SK-N-SH treated with all-trans-retinoic acid at 6 μM for 48 hours (cell line): ENCODE results near the gene NEGR1.

ENCODE experiments used
- ATAC-seq: fragments of 200-7000 bp; cut with Tn5 transposase; 3 replicates; pipeline ENCODE4 v1.9.1; 2020; ENCODE audit warnings: mild to moderate bottlenecking, moderate library complexity
- ARNTL ChIP-seq: fragments of 450-650 bp; formaldehyde crosslinking; IDR thresholded peaks from 2 replicates; pipeline ENCODE4 v1.5.0; 2020; ENCODE audit warnings: low read depth, mild to moderate bottlenecking, moderate library complexity, borderline replicate concordance
- BACH2 ChIP-seq: fragments of 250-450 bp; sonication (Bioruptor Pico); IDR thresholded peaks from 2 replicates; pipeline ENCODE4 v1.9.0; 2021; ENCODE audit warnings: mild to moderate bottlenecking, borderline replicate concordance
- CSDC2 ChIP-seq: fragments of 250-450 bp; sonication (Bioruptor Pico); IDR thresholded peaks from 2 replicates; pipeline ENCODE4 v1.5.0; 2020; ENCODE audit warnings: mild to moderate bottlenecking, moderate library complexity
- CSRNP3 ChIP-seq: fragments of 250-450 bp; sonication (Bioruptor Pico); IDR thresholded peaks from 2 replicates; pipeline ENCODE4 v1.5.1; 2021; ENCODE audit warnings: mild to moderate bottlenecking, moderate library complexity
- ESRRG ChIP-seq: fragments of 250-450 bp; sonication (Bioruptor Pico); IDR thresholded peaks from 2 replicates; pipeline ENCODE4 v1.6.1; 2021; ENCODE audit warnings: mild to moderate bottlenecking
- ISL1 ChIP-seq: fragments of 250-450 bp; sonication (Bioruptor Pico); IDR thresholded peaks from 2 replicates; pipeline ENCODE4 v2.1.2; 2022; ENCODE audit warnings: mild to moderate bottlenecking, moderate library complexity
- OSR1 ChIP-seq: fragments of 250-450 bp; sonication (Bioruptor Pico); IDR thresholded peaks from 2 replicates; pipeline ENCODE4 v1.8.0; 2022; ENCODE audit warnings: moderate library complexity, mild to moderate bottlenecking, inconsistent platforms
- PATZ1 ChIP-seq: fragments of 250-450 bp; sonication (Bioruptor Pico); IDR thresholded peaks from 2 replicates; pipeline ENCODE4 v1.8.0; 2020; ENCODE audit warnings: mild to moderate bottlenecking, moderate library complexity, borderline replicate concordance
- POU6F1 ChIP-seq: fragments of 250-450 bp; sonication (Bioruptor Pico); IDR thresholded peaks from 2 replicates; pipeline ENCODE4 v1.8.0; 2021; ENCODE audit warnings: low read depth, mild to moderate bottlenecking, moderate library complexity, borderline replicate concordance
- PPARA ChIP-seq: fragments of 250-450 bp; sonication (Bioruptor Pico); IDR thresholded peaks from 2 replicates; pipeline ENCODE4 v1.5.0; 2020; ENCODE audit warnings: mild to moderate bottlenecking, borderline replicate concordance
- RARB ChIP-seq: fragments of 250-450 bp; sonication (Bioruptor Pico); IDR thresholded peaks from 2 replicates; pipeline ENCODE4 v1.8.0; 2021; ENCODE audit warnings: mild to moderate bottlenecking, moderate library complexity
- SNAI2 ChIP-seq: fragments of 250-450 bp; sonication (Bioruptor Pico); IDR thresholded peaks from 2 replicates; pipeline ENCODE4 v1.5.0; 2020; ENCODE audit warnings: mild to moderate bottlenecking, moderate library complexity
- TCF4 ChIP-seq: fragments of 250-450 bp; sonication (Bioruptor Pico); IDR thresholded peaks from 2 replicates; pipeline ENCODE4 v1.8.0; 2021; ENCODE audit warnings: mild to moderate bottlenecking, moderate library complexity, borderline replicate concordance
- TSHZ2 ChIP-seq: fragments of 250-450 bp; sonication (Bioruptor Pico); IDR thresholded peaks from 2 replicates; pipeline ENCODE4 v1.5.0; 2020; ENCODE audit warnings: mild to moderate bottlenecking, moderate library complexity
- ZC3H10 ChIP-seq: fragments of 250-450 bp; sonication (Bioruptor Pico); IDR thresholded peaks from 2 replicates; pipeline ENCODE4 v1.5.1; 2021; ENCODE audit warnings: mild to moderate bottlenecking, moderate library complexity
- ZFP3 ChIP-seq: fragments of 250-450 bp; sonication (Bioruptor Pico); IDR thresholded peaks from 2 replicates; pipeline ENCODE4 v1.5.0; 2020; ENCODE audit warnings: mild to moderate bottlenecking, moderate library complexity
- ZFP30 ChIP-seq: fragments of 450-650 bp; formaldehyde crosslinking; IDR thresholded peaks from 2 replicates; pipeline ENCODE4 v1.5.0; 2022; ENCODE audit warnings: mild to moderate bottlenecking, moderate library complexity
- ZNF565 ChIP-seq: fragments of 450-650 bp; formaldehyde crosslinking; conservative IDR thresholded peaks from 2 replicates; pipeline ENCODE4 v1.5.0; 2020; ENCODE audit warnings: low read depth, mild to moderate bottlenecking, moderate library complexity
- ZNF70 ChIP-seq: fragments of 450-650 bp; formaldehyde crosslinking; IDR thresholded peaks from 2 replicates; pipeline ENCODE4 v1.5.0; 2020; ENCODE audit warnings: mild to moderate bottlenecking, moderate library complexity
- ZNF8 ChIP-seq: fragments of 450-650 bp; formaldehyde crosslinking; IDR thresholded peaks from 2 replicates; pipeline ENCODE4 v1.5.0; 2020; ENCODE audit warnings: mild to moderate bottlenecking, moderate library complexity

NEGR1 gene

GRCh38 chr1:71817028-71817427, 465.3 kb downstream of the NEGR1 start (continued):
- TF ChIP-seq ZNF70 (CRISPR knock-in tag), result no peak
- TF ChIP-seq ZFP30, result no peak
- no peak for TF ChIP-seq ISL1 (CRISPR knock-in tag)
- no peak for TF ChIP-seq ZFP3
- no peak for TF ChIP-seq POU6F1
- no peak for TF ChIP-seq ZNF565 (CRISPR knock-in tag)
- no peak for TF ChIP-seq ESRRG (CRISPR knock-in tag)

- ATAC-seq, result no peak
- no peak for TF ChIP-seq ZNF565 (CRISPR knock-in tag)
- no peak for TF ChIP-seq PPARA (CRISPR knock-in tag)
- TF ChIP-seq POU6F1, result no peak
- no peak for TF ChIP-seq TCF4 (CRISPR knock-in tag)
- no peak for TF ChIP-seq SNAI2 (CRISPR knock-in tag)
- TF ChIP-seq CSRNP3 (CRISPR knock-in tag), result no peak
- no peak for TF ChIP-seq BACH2 (CRISPR knock-in tag)
- no peak for TF ChIP-seq TSHZ2 (CRISPR knock-in tag)
Measured at GRCh38 chr1:71809085-71809484, 473.3 kb downstream of the NEGR1 start.

GRCh38 chr1:71804140-71804539, 478.2 kb downstream of the NEGR1 start:
- no peak for ATAC-seq
- 0 out of 2 replicates have a peak, but pooled peaks have one; percentile 22 for TF ChIP-seq TCF4 (CRISPR knock-in tag)
- no peak for TF ChIP-seq POU6F1

- ATAC-seq, result no peak
- TF ChIP-seq ISL1 (CRISPR knock-in tag) (no peak), PATZ1 (no peak), ZFP3 (no peak), ZNF8 (no peak), PPARA (CRISPR knock-in tag) (no peak), CSDC2 (CRISPR knock-in tag) (no peak), TSHZ2 (CRISPR knock-in tag) (no peak), ZC3H10 (CRISPR knock-in tag) (no peak), ARNTL (CRISPR knock-in tag) (no peak), RARB (CRISPR knock-in tag) (no peak), TCF4 (CRISPR knock-in tag) (no peak), OSR1 (CRISPR knock-in tag) (no peak), ZNF565 (CRISPR knock-in tag) (no peak), POU6F1 (no peak), BACH2 (CRISPR knock-in tag) (no peak)
Measured at GRCh38 chr1:71796006-71796405, 486.3 kb downstream of the NEGR1 start.
